K562 (cell line): Measurements from ENCODE around the gene RPUSD1. TPM values are rescaled to one million over a fixed set of nuclear protein-coding genes. Genes with fewer than 3 reads are reported as not detected.

Experiments
- ATAC-seq: fragments of 200-7000 bp; cut with Tn5 transposase; 3 replicates; pipeline ENCODE4 v1.9.1; 2020; ENCODE audit warnings: moderate library complexity
- BruUV-seq: library from RNA; stranded (reverse); fragments of 400-500 nt; replicated peaks from 2 replicates; lab custom pipeline; 2021; lab: Mats Ljungman, UMichigan
- CTCF ChIA-PET: fragments of 300-600 bp; formaldehyde crosslinking; extraction: SDS; loops from one replicate; lab custom pipeline; 2021; ENCODE audit warnings: low intra/inter-chr PET ratio; lab: Yijun Ruan, JAX
- POLR2A ChIA-PET: fragments of 300-600, 350-650 bp; sonication (Branson Sonifier 250); formaldehyde crosslinking; extraction: SDS; loops from one replicate; lab custom pipeline; 2021; ENCODE audit warnings: antibody characterized with exemption, inconsistent platforms; lab: Yijun Ruan, JAX
- DNase-seq, 4 experiments: peaks; one replicate each; pipeline versions ENCODE4 v3.0.0 to v3.0.0-alpha.2; 2011 to 2018; ENCODE audit warnings: low spot score in 3 of 4, mixed read lengths in 3 of 4; ENCODE audit errors: extremely low read depth in 1 of 4
- FAIRE-seq: peaks from 2 replicates; lab custom pipeline; 2011; peaks lifted over from hg19 to GRCh38; lab: Jason Lieb, UNC
- H2AFZ ChIP-seq: 2 replicates; pipeline ENCODE4 v1.6.0; 2011; ENCODE audit warnings: low read depth, low read length, control low read depth, inconsistent platforms
- H3K27ac ChIP-seq: fragments of 200-600 bp; 3 replicates; pipeline ENCODE4 v1.8.0; 2011; ENCODE audit warnings: low read depth, mild to moderate bottlenecking, control low read depth, inconsistent platforms, low read length, moderate library complexity, mixed read lengths; ENCODE audit errors: extremely low read depth
- H3K27me3 ChIP-seq, 2 experiments: fragments of 300-600 bp in 1 of 2; 2 replicates in 1 of 2; 3 replicates in 1 of 2; pipeline versions ENCODE4 v1.6.0 to v1.8.0; 2011; ENCODE audit warnings: inconsistent platforms in 2 of 2, low read length in 2 of 2, mild to moderate bottlenecking in 1 of 2, mixed read lengths in 1 of 2, moderate library complexity in 1 of 2; ENCODE audit not compliant: control insufficient read depth in 2 of 2, insufficient read depth in 2 of 2
- H3K36me3 ChIP-seq: fragments of 300-600 bp; 3 replicates; pipeline ENCODE4 v1.8.0; 2011; ENCODE audit warnings: mild to moderate bottlenecking, low read length, inconsistent platforms; ENCODE audit not compliant: control insufficient read depth, insufficient read depth
- H3K4me1 ChIP-seq, 2 experiments: fragments of 200-600 bp in 1 of 2; replicated peaks in 1 of 2; 2 replicates in 1 of 2; 3 replicates in 1 of 2; pipeline versions ENCODE4 v1.5.1 to v1.8.0; 2011; ENCODE audit warnings: inconsistent platforms in 2 of 2, low read length in 2 of 2, mild to moderate bottlenecking in 1 of 2, mixed read lengths in 1 of 2, moderate library complexity in 1 of 2; ENCODE audit not compliant: control insufficient read depth in 2 of 2, insufficient read depth in 2 of 2
- H3K4me2 ChIP-seq: 2 replicates; pipeline ENCODE4 v1.6.1; 2011; ENCODE audit warnings: low read length, control low read depth, inconsistent platforms, mixed read lengths; ENCODE audit not compliant: insufficient read depth
- H3K4me3 ChIP-seq: fragments of 200-600 bp; sonication (generic), shearing (Covaris generic); 2 replicates; pipeline ENCODE4 v1.5.1; 2016; ENCODE audit warnings: control low read depth, inconsistent platforms
- H3K79me2 ChIP-seq: fragments of 200-600 bp; 3 replicates; pipeline ENCODE4 v1.8.0; 2011; ENCODE audit warnings: low read length, inconsistent platforms; ENCODE audit not compliant: control insufficient read depth, insufficient read depth
- H3K9ac ChIP-seq, 2 experiments: 2 replicates each; pipeline versions ENCODE4 v1.6.0 to v1.6.1; 2011; ENCODE audit warnings: low read depth in 2 of 2, low read length in 2 of 2, control low read depth in 1 of 2, inconsistent platforms in 1 of 2, mild to moderate bottlenecking in 1 of 2, mixed read lengths in 1 of 2; ENCODE audit not compliant: insufficient read depth in 1 of 2
- H3K9me1 ChIP-seq: one replicate; pipeline ENCODE4 v1.6.0; 2011; ENCODE audit warnings: inconsistent platforms, mild to moderate bottlenecking, low read length, moderate library complexity; ENCODE audit not compliant: control insufficient read depth, insufficient read depth
- H3K9me3 ChIP-seq: replicated peaks from 2 replicates; pipeline ENCODE4 v1.5.1; 2011; ENCODE audit warnings: low read depth, low read length, inconsistent platforms; ENCODE audit not compliant: control insufficient read depth, insufficient read depth
- H4K20me1 ChIP-seq: replicated peaks from 2 replicates; pipeline ENCODE4 v1.6.1; 2011; ENCODE audit warnings: low read length, inconsistent platforms, mixed read lengths; ENCODE audit not compliant: control insufficient read depth, insufficient read depth
- EWSR1 ChIP-seq: fragments of 450-650 bp; IDR thresholded peaks from 2 replicates; pipeline ENCODE4 v1.6.1; 2018; ENCODE audit warnings: borderline replicate concordance, mild to moderate bottlenecking, low read depth, moderate library complexity; ENCODE audit not compliant: partially characterized antibody
- LCOR ChIP-seq: sonication (generic); formaldehyde crosslinking; IDR thresholded peaks from 2 replicates; pipeline ENCODE4 v1.8.0; 2022; ENCODE audit warnings: mild to moderate bottlenecking, missing genetic modification reagents
- PHF21A ChIP-seq: fragments of 450-650 bp; IDR thresholded peaks from 2 replicates; pipeline ENCODE4 v1.6.1; 2017; ENCODE audit warnings: low read depth, borderline replicate concordance
- POLR2G ChIP-seq: fragments of 200-400 bp; formaldehyde crosslinking; IDR thresholded peaks from 2 replicates; pipeline ENCODE4 v1.6.1; 2017; ENCODE audit warnings: low read depth, mild to moderate bottlenecking, antibody characterized with exemption, low read length, moderate library complexity
- RBFOX2 ChIP-seq: fragments of 200-400 bp; formaldehyde crosslinking; IDR thresholded peaks from 2 replicates; pipeline ENCODE4 v1.6.1; 2017; ENCODE audit warnings: low read depth, mild to moderate bottlenecking, low read length, moderate library complexity
- ZNF184 ChIP-seq: sonication (generic); formaldehyde crosslinking; IDR thresholded peaks from 2 replicates; pipeline ENCODE4 v1.5.0; 2020; ENCODE audit warnings: missing genetic modification reagents
- ZNF561 ChIP-seq: fragments of 450-650 bp; formaldehyde crosslinking; conservative IDR thresholded peaks from 2 replicates; pipeline ENCODE4 v1.4.0; 2020; ENCODE audit warnings: mild to moderate bottlenecking, moderate library complexity
- ZNF589 ChIP-seq: fragments of 200-800 bp; sonication (Bioruptor generic); IDR thresholded peaks from 2 replicates; pipeline ENCODE4 v1.6.1; 2016; ENCODE audit warnings: low read depth, missing genetic modification characterization, missing compliant biosample characterization
- WGBS: fragments of 100-300 bp; shearing (Covaris generic); methylation state at CpG from one replicate; pipeline ENCODE4 v1.1.6; 2016; ENCODE audit warnings: low coverage, mixed read lengths; ENCODE audit not compliant: insufficient coverage; ENCODE audit errors: missing lambda C conversion rate; 5-methylcytosine and 5-hydroxymethylcytosine counted together
- in situ Hi-C: fragments of 300-500 bp; cut with MboI; formaldehyde crosslinking; loops from 4 replicates; pipeline ENCODE4 v1.15.0; 2018; ENCODE audit warnings: inconsistent platforms, mixed read lengths
- intact Hi-C: fragments of 100-400 bp; cut with micrococcal nuclease; formaldehyde crosslinking; loops from 2 replicates; pipeline ENCODE4 v1.14.2; 2022
- polyA plus RNA-seq, 8 experiments: library from polyadenylated mRNA; depleted of rRNA in 4 of 8; stranded (reverse) in 5 of 8; unstranded in 3 of 8; fragments of >200 nt; fragmentation: Nextera tagmentation in 2 of 8; fragmentation: Illumina TruSeq in 1 of 8; extraction: Ambion mirVana in 2 of 8; extraction: Trizol in 1 of 8; gene quantifications; 2 replicates each; pipeline versions ENCODE4 v1.2.1 to v1.2.3, GENCODE V29; 2011 to 2014; ENCODE audit warnings: inconsistent platforms in 1 of 8, missing spikeins in 1 of 8
- total RNA-seq, 7 experiments: library from RNA; depleted of rRNA in 6 of 7; stranded (reverse); fragments of >200 nt in 6 of 7; fragmentation: Illumina TruSeq in 2 of 7; extraction: Trizol in 2 of 7; gene quantifications; 2 replicates each; pipeline versions ENCODE4 v1.2.1 to v1.2.3, GENCODE V29; 2011 to 2021; ENCODE audit warnings: low replicate concordance in 1 of 7
- TF ChIP-seq, protein P1 (sequence below), 2 experiments: fragments of 450-650 bp in 1 of 2; sonication (generic) in 1 of 2; formaldehyde crosslinking; conservative IDR thresholded peaks; 2 replicates each; pipeline versions ENCODE4 v1.4.0 to v1.8.1; 2020 to 2022; ENCODE audit warnings: mild to moderate bottlenecking in 1 of 2, missing genetic modification reagents in 1 of 2
- TF ChIP-seq, protein P2 (sequence below): sonication (generic); formaldehyde crosslinking; IDR thresholded peaks from 2 replicates; pipeline ENCODE4 v1.8.1; 2023; ENCODE audit warnings: mild to moderate bottlenecking, missing genetic modification reagents
- TF ChIP-seq, protein P3 (sequence below), 2 experiments: IDR thresholded peaks; 2 replicates each; pipeline ENCODE4 v1.6.1; 2011; ENCODE audit warnings: borderline replicate concordance in 1 of 2, control low read depth in 1 of 2, low read depth in 1 of 2, low read length in 1 of 2, mild to moderate bottlenecking in 1 of 2, mixed read lengths in 1 of 2, moderate library complexity in 1 of 2; ENCODE audit not compliant: insufficient read depth in 1 of 2, insufficient read length in 1 of 2, poor library complexity in 1 of 2, severe bottlenecking in 1 of 2; ENCODE audit errors: extremely low read depth in 1 of 2
- TF ChIP-seq, protein P4 (sequence below): fragments of 250-450 bp; sonication (Bioruptor Pico); IDR thresholded peaks from 2 replicates; pipeline ENCODE4 v1.5.0; 2021; ENCODE audit warnings: mild to moderate bottlenecking, moderate library complexity

The RPUSD1 gene
- total and polyA plus RNA-seq, 9 of the 15 experiments (the other 6 are each of a cell fraction or from before 2014, with no cell fraction given): 0.45 to 56.6 (median 12.0) TPM

DNA sequence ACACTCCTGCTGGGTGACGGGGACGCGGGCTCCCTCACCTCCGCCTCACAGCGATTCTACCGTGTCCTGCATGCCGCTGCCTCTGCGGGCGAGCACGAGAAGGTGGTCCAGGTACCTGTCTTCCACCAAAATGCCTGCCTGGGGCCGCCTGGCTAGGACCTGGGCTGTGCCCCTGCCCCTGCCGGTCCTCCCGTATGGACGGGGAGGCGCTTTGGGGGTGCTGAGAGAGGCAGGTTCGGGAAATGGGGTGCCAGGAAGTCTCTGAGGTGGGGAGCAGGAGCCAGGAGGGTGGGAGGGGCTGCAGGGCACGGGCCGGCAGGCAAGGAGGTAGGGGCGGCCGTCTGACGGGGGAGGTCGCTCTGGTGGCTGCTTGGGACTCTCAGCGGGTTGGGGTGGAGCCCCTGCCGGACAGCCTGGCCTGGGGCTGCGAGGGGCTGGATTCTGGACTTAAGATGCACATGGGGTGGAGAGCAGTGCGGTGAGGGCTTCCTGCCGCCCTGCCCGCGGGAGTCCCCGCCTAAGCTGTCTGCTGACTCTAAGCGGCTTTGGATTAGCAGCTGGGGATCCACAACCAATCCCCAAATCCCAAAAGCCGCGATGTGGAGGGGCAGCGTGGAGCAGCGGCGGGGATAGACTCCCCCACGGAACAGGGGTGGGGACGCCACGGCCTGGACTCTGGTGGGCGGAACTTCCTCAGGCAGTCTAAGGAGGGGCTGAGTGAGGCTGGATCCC, 6.1 kb upstream of the RPUSD1 start:
- Histone ChIP-seq H3K4me3 (no peak overlapping the region), H3K9ac (peak overlapping the region in 1 of 2 experiments; percentile 1; a peak in 2 of 4 replicates), H3K4me2 (no peak overlapping the region), H3K79me2 (peaks cover 8% of the 10 kb centered on the region), H3K27me3 (no peaks in the 10 kb centered on the region), H3K36me3 (peaks cover 69% of the 10 kb centered on the region; the same call in 2 of the 3 replicates), H3K4me1 (peaks cover 3 to 89% of the 10 kb centered on the region in 2 experiments; a peak in 3 of 5 replicates), H3K27ac (no peak overlapping the region), H4K20me1 (0 out of 2 replicates have a peak, but pooled peaks cover 2% of the 10 kb centered on the region), H3K9me3 (no peaks in the 10 kb centered on the region), H2AFZ (no peak overlapping the region), H3K9me1 (no peaks in the 10 kb centered on the region)
- ATAC-seq (no peak), FAIRE-seq (no peak), DNase-seq (peak in 1 of 4 experiments; percentile 45)
- in situ Hi-C loops: no loop called here
- intact Hi-C loops: no loop called here
- WGBS: 85% methylated on average over 33 of the region's 40 CpGs
- ChIA-PET POLR2A (no interaction called here), CTCF (no interaction called here)
- BruUV-seq: no TSS peak
- TF ChIP-seq, protein P1, sequence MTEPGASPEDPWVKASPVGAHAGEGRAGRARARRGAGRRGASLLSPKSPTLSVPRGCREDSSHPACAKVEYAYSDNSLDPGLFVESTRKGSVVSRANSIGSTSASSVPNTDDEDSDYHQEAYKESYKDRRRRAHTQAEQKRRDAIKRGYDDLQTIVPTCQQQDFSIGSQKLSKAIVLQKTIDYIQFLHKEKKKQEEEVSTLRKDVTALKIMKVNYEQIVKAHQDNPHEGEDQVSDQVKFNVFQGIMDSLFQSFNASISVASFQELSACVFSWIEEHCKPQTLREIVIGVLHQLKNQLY (CRISPR knock-in tag; conservative IDR thresholded peaks at IDR 0.05): no peak
- TF ChIP-seq EWSR1: no peak
- TF ChIP-seq PHF21A: no peak
- TF ChIP-seq POLR2G: peak; percentile 25
- TF ChIP-seq, protein P2, sequence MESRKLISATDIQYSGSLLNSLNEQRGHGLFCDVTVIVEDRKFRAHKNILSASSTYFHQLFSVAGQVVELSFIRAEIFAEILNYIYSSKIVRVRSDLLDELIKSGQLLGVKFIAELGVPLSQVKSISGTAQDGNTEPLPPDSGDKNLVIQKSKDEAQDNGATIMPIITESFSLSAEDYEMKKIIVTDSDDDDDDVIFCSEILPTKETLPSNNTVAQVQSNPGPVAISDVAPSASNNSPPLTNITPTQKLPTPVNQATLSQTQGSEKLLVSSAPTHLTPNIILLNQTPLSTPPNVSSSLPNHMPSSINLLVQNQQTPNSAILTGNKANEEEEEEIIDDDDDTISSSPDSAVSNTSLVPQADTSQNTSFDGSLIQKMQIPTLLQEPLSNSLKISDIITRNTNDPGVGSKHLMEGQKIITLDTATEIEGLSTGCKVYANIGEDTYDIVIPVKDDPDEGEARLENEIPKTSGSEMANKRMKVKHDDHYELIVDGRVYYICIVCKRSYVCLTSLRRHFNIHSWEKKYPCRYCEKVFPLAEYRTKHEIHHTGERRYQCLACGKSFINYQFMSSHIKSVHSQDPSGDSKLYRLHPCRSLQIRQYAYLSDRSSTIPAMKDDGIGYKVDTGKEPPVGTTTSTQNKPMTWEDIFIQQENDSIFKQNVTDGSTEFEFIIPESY (CRISPR knock-in tag): peak; percentile 88
- no peak for TF ChIP-seq ZNF589 (CRISPR knock-in tag)
- no peak for TF ChIP-seq LCOR
- TF ChIP-seq, protein P3, sequence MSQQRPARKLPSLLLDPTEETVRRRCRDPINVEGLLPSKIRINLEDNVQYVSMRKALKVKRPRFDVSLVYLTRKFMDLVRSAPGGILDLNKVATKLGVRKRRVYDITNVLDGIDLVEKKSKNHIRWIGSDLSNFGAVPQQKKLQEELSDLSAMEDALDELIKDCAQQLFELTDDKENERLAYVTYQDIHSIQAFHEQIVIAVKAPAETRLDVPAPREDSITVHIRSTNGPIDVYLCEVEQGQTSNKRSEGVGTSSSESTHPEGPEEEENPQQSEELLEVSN (IDR thresholded peaks at IDR 0.05; ENCODE audit: borderline replicate concordance in 1 of 2, extremely low read depth in 1 of 2, insufficient read depth in 1 of 2, insufficient read length in 1 of 2, low read depth in 1 of 2, low read length in 1 of 2, poor library complexity in 1 of 2, severe bottlenecking in 1 of 2): no peak
- TF ChIP-seq, protein P4, sequence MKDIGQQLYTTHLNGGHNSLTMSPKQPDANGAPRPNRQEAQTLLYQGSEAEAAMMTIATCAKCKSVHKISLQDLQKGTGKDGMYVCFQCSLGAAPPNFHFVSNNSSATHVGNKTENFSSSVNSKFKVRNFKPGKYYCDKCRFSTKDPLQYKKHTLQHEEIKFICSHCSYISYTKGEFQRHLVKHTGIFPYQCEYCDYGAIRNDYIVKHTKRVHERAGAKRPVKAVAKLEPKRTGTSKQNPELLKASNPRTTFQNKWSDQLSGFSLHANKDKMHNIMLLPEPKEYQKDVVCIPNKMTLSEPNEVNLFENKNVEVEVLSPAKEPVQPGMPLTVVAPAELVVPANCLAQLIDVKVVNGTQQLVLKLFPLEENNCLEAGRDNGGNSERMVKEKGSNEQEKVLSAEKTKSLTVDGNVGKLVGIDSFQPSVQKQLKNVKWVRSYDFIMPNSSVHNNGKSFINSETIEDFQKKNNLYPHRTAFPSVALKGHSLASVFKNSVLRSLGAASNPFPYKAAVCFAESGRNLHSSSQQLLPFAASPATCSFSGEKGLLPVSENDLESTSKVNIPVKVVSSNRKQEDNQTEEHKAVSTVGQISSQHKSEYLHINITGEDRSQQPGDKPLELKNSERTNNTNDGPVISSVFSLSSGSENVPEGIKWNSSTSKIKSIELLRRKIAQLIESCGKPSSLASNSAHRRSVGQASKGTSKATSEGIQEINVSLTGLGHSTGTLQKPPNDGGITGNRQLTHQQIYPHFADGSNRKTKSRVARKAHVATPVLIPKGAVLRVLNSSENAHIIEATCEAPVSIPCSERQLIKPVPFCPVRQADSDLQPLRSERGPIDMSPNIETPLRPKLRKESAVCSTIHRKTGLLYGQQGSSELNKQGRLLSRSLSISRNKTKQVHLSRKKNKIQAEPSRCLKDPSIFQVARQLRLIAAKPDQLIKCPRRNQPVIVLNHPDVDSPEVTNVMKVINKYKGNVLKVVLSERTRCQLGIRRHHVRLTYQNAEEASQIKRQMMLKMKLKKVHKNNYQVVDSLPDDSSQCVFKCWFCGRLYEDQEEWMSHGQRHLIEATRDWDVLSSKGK (CRISPR knock-in tag): no peak
- TF ChIP-seq RBFOX2: peak; percentile 17; the same call in 1 of the 2 replicates
- no peak for TF ChIP-seq ZNF184 (CRISPR knock-in tag)
- no peak for TF ChIP-seq ZNF561 (CRISPR knock-in tag)
